GM18498 (cell line): ENCODE data around the gene SAMD11.

Source experiments
- ATAC-seq: cut with Tn5 transposase; IDR thresholded peaks from one replicate; pipeline ENCODE4 v1.9.1; 2021; ENCODE audit warnings: mild to moderate bottlenecking, moderate library complexity; ENCODE audit not compliant: unreplicated experiment

SAMD11 gene

GRCh38 chr1:905071-905749, 18.5 kb upstream of the SAMD11 start:
- ATAC-seq: no peak

- ATAC-seq: no peak
Observed at GRCh38 chr1:905811-906599, 17.7 kb upstream of the SAMD11 start.

GRCh38 chr1:906600-907420, 16.9 kb upstream of the SAMD11 start:
- no peak for ATAC-seq

- ATAC-seq: no peak
Observed at GRCh38 chr1:907611-908451, 15.9 kb upstream of the SAMD11 start.

GRCh38 chr1:908661-909060, 15.1 kb upstream of the SAMD11 start:
- ATAC-seq: no peak

- ATAC-seq: no peak
Observed at GRCh38 chr1:909861-910310, 13.8 kb upstream of the SAMD11 start.

GRCh38 chr1:910311-910880, 13.3 kb upstream of the SAMD11 start:
- no peak for ATAC-seq

GRCh38 chr1:910881-911721, 12.6 kb upstream of the SAMD11 start:
- no peak for ATAC-seq

GRCh38 chr1:911875-912739, 11.6 kb upstream of the SAMD11 start:
- no peak for ATAC-seq

- ATAC-seq: no peak
Observed at GRCh38 chr1:912740-913301, 10.9 kb upstream of the SAMD11 start.

GRCh38 chr1:913491-914130, 10.1 kb upstream of the SAMD11 start:
- ATAC-seq: no peak

GRCh38 chr1:914131-914890, 9.4 kb upstream of the SAMD11 start:
- ATAC-seq: no peak

GRCh38 chr1:914891-915280, 8.8 kb upstream of the SAMD11 start:
- ATAC-seq: no peak

- no peak for ATAC-seq
Observed at GRCh38 chr1:915295-916172, 8.2 kb upstream of the SAMD11 start.

GRCh38 chr1:916173-917075, 7.3 kb upstream of the SAMD11 start:
- no peak for ATAC-seq
